CD4-positive, alpha-beta T cell treated with Interleukin-17A for 1 hour (primary cell): ENCODE results near the gene UVRAG.

Source experiments
- DNase-seq: peaks from one replicate; pipeline ENCODE4 v3.0.0-alpha.2; 2020

Gene UVRAG

DNA sequence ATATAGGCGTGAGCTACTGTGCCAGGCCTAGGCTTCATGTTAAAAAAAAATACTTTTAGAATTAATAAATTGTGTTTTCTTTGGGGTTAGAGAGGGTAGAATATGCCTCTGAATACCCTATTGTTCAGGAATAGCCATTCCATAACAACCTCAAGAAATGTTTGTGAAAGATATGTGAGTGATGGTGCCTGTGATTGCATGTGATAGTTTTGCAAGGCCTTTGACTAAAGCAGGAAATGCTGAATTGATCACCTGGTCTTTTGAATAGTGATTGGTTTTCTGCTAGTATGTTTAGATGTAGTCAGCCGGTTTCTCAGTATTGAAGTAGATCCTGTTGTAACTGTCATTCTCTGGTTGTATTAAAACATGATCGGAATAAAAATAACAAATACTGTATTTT, 73.4 kb downstream of the UVRAG start:
- DNase-seq = no peak

DNA sequence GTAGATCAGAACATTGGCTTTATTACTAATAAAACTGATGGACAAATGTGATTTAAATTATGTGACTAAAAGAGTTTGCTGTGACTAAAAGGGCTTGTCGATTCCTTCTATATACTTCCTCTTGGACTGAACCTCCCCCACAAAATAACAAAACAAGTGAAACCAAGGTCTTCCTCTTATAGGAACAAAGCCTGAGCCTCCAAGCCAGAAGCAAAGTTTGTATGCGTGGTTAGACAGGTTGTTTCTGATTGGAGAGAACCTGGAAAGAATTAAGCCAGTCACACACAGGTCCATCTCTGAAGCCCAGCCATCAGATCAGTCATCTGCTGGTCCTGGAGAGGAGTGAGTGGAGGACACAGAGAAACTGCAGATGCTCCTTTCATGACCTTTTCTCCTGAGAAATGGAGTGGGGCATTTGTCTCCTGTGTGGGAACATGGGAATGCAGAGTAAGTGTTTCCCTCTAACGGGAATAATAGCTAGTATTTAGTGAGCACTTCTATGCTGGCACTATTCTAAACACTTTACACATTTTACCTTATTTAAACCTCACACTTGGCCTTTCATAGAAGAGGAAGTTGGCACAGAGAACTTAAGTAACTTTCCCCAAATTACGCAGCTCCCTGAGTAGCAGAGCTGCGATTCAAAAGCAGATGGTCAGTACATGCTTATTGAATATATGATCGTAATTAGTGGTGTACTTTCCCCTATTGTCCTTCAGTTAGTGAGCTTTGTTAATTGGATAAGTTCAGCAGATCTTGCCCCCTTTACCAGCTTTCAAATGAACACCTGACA, 77.1 kb downstream of the UVRAG start:
- DNase-seq = no peak

DNA sequence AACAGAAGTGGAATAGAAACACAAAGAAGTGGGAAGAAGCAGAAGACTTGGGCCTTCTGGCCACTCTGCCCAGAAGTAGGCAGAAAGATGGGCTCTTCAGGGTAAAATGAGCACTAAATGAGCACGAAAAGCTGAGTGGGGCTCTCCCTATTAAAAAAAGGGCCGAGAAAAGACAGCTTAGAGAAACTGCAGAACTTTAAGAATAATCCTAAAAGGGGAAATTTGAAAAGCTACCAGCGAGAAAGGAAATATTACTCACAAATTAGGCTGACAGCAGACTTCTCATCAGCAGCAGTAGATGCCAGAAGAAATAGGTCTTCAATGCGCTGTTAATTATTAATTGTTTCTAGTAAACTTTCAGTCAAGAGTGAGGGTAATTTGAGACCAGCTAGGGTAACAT, 78.2 kb downstream of the UVRAG start:
- DNase-seq = no peak

DNA sequence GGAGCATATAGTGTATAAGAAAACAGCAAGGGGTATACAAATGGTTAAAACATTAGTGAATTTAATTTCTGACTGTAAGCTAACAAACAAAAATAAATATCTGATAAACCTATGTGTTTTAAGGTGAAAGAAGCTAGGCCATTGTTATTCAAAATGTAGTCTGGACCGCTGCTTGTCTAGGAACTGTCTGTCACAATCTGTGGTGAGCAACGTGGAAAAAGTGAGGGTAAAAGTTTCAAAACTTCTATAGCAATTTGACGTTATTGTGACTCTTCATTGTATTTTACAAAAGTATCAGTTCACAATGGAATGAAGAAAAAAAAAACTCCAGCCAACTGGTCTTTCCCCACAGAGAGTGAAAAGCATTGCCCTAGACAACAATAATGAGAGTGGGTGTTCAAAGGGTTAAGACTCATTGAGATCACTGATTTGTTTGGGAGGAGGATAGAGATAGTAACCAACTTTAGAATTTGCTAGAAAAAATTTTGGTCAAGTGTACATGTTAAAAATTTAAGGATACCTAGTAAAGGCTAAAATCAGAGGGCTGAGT, 79.1 kb downstream of the UVRAG start:
- DNase-seq = no peak

DNA sequence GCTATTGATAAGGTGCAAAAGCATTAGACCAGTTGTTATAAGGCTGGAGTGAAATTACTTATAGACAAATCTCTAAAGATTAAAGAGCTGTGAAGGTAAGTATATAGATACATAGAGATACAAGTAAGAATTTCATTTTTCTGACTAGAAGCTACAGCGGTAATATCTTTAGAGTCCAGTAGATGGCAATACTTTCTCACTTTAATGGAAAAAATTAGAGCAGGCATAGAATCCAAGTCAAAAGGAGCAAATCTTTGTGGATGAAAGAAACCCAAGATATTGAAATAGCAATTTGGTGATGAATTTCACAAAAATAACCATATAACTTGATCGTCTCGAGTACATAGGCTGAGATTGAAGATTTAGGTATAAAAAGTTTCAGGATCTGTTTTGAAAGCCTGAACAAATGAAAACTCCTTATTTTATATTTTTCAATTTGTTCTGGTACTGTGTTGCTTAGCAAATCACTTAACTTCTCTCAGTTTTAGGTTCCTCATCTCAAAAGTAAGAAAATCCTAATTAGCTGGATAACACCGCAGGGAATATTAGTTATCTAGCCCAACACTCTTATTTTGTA, 81.9 kb downstream of the UVRAG start:
- peak; percentile 46 for DNase-seq

DNA sequence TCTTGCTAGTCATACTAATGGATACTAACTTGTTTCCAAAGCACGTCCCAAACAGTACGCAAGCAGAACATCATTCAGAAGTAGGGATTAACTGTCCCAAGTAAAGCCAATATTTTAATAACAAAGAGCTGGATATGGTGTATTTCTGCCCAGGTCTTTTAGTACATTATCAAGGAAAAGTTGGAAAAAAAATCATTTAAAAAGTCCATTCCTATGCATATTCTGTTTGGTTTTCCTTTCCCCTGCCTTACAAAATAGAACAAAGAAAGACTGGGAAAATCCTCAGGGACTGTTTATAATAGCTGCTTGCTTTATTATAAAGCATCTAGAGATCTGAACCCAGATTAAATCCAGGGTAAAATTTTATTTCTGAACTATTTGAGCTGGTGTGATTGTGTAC, 83.9 kb downstream of the UVRAG start:
- DNase-seq = no peak

DNA sequence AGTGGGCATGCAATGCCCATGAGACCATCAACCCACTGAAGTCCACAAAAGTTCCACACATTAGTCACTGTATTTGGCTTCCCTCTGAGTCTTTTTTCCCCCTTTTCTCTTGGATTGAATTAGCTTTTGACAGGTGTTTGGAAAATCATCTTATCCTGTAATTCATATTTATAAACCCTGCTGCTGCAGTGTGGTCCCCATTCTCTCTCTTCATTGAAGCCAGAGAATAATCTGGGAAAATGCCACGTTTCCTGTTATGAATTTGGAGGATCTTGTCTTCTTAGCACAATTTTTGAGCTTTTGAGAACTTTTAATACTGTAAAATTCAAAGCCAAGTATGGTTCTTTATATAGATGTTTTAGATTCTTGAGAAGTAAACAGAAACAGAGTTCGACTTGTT, 84.8 kb downstream of the UVRAG start:
- no peak for DNase-seq

DNA sequence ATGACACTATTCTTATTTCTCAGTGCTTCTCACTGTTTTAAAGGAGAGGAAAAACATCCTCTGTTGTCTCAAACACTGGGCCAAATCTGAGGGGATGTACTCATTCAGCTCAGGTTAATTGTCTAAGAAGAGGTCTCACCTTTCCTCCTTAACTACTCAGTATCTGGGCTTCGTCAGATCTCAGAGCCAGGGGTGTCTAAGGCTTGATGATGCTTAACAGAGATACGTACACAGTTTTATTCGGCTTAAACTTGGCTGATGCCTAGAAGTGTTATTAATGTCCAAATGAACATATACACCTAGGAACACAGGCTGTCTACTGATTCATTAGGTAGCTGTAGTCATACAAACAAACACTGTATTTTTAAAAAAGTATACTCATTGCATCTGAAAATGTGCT, 85.8 kb downstream of the UVRAG start:
- DNase-seq = no peak

DNA sequence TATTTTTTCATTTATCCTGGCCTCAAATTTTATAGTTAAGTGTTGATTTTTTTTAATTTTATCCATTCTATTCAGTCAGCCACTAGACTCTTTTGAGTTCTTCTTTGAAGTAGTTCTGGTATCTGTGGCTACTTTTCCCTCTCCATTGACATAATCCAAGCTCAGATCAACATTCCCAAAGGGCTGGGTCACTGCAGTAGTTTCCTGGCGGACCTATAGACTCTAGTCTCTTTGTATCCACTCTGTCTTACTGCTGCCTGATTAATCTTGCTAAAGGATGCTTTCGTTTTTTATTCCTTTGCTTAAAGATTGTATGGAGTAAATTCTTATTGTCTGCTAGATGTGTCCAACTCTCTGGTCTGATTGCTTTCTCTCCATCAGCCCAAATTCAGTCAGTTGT, 87.6 kb downstream of the UVRAG start:
- DNase-seq = no peak

DNA sequence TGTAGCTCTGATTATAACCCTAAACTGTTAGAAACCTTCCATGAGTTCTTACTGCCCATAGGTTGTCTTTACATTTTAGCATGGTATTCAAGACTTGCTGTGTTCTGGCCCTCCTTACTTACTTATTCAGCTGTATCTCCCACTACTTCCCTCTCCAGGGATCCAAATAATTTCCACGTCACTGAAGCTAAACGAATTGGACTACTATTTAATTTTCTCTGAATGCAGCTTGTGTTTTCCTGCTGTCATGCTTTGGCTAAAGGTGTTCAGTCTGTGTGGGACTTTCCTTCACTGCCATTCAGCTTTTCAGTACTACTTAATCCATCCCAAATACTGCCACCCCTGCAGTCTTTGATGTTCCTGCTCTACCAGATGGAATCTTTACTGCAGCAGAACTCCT, 88.3 kb downstream of the UVRAG start:
- DNase-seq = no peak

DNA sequence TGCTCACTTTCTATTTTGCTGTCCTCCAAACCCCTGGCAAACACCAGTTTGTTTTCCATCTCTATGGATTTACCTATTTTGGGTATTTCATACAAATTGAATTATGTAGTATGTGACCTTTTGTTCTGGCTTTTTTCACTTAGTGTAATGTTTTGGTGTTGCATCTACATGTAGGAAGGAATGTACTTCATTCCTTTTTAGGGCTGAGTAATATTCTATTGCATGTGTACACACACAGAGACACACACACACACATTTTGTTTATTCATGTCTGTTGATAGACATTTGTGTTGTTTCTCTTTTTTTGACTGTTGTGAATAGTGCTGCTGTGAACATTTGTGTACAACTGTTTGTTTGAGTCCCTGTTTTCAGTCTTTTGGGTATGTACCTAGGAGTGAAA, 90.4 kb downstream of the UVRAG start:
- no peak for DNase-seq

DNA sequence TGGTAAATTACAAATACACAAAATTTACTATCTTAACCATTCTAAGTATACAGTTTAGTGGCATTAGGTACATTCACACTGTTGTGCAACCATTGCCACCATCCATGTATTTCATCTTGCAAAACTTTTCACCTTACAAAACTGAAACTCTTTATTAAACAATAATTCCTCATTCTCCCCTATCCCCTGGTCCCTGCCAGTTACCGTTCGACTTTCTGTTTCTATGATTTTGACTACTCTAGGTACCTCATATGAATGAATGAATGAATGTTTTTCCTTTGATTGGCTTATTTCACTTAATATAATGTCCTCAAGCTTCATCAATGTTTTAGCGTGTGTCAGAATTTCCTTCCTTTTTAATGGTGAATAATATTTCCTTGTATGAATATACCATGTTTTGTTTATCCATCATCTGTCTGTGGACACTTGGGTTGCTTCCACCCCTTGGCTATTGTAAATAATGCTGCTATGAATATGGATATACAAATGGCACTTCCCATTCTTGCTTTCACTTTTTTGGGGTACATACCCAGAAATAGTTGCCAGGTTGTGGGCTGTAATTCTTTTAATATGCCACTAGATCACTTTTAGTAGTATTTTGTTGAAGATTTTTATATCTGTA, 93.0 kb downstream of the UVRAG start:
- DNase-seq = no peak

DNA sequence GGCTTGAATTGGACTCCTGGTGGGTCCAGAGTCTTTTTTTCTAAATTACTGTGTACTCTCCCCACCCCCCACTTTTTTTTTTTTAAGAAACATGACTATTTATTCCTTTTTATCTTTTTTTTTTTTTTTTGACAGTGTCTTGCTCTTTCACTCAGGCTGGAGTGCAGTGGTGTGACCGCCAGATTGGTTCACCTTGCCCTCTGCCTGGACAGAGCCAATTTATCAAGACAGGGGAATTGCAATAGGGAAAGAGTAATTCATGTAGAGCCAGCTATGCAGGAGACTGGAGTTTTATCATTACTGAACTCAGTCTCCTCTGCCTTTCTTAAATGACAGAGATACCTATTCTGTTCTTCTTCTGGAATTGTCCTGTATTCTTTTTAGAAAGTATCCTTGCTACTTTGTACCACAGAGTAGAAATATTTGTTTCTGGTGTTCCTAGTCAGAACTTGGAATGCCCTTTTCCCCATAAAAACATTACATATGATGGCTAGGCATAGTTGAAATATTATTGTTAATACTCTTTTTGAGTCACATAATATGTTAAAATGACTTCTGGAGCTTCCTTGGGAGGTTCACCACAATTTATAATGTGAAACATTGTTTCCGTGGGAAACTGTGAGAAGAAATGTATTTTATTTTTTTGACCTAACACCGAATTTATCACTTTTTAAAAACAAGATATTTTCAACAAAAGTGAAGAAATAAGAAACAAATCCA, 95.6 kb downstream of the UVRAG start:
- DNase-seq = no peak

DNA sequence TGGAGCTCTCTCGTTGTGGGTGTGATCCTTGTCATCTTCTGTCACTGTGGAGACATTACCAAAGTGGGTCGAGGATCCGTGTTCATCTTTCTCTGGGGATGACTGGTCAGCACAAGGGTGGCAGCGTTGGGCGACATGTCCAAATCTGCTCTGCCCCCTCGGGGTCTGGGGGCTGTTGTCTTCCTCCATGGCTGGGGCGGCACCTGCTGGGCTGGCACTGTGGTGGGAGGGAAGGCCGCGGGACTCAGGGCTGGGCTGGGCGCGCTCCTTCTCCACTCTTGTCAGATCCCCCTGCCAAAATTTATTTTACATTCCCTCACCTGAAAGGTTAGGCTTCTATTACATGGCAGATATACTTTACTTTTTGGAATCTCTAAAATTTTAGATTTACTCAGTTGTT, 96.4 kb downstream of the UVRAG start:
- DNase-seq = no peak

DNA sequence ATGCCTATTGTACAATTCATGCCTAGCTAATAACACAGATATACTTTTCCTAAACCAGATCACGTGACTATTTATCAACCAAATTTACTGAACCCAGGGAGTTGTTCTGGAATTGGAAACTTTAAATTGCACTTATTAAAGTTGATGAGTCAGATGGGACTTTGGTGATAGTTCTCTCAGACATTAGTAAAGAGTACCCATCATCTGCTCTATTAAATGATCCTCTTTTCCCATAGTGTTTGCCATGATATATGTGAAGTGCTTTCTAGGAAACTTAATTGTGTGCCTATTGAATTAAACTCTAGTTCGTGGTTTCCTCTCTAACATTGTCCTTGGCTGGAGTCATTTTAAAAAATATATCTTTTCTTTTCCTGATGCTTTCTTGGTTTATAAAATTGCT, 99.0 kb downstream of the UVRAG start:
- DNase-seq = no peak

DNA sequence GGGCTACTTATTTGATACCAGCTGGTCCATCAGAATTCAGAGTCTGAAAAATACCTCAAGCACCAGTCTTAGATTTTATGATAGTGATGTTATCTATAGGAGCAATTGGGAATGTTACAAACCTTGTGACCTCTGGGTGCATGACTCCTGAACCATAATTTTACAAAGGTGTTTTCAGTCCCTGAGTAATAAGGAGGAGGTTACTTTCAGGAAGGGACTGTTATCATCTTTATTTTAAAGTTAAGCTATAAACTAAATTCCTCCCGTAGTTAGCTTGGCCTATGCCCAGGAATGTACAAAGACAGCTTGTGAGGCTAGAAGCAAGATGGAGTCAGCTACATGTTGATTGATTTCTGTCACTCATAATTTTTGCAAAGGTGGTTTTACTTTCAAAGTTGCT, 101.9 kb downstream of the UVRAG start:
- DNase-seq = no peak

DNA sequence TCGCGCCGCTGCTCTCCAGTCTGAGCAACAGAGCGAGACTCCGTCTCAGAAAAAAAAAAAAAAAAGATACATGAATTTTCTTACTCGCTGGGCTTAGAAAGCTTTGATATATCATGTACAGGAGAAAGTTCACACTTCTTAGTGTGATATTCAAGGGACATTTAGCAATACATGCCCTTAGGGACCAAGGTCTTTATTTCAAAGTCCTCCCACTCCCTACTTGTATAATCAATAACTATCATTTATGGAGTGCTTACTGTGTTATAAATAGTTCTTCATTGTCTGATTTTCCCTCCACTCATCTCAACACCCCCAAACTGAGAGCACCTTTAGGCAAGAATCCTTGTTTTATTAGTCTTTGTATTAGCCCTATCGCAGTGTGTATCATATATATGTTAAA, 103.3 kb downstream of the UVRAG start:
- DNase-seq = no peak

DNA sequence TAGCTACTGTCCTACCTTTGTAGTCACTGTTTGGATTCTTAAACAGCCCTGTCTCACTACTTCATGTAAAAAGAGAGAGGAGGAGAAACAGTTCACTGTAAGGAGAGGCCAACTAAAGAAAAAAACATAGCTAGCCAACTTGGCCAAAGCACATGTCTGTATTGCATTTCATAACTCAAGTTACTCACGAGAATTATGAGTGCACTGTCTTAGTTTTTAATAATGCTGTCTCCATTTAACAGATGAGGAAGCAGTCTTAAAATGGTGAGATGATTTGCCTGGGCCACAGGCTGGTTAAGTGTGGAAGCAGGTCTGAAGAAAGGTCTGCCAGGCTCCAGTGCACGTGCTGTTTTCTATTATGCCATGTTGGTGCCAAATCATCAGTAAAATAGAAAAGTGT, 104.5 kb downstream of the UVRAG start:
- no peak for DNase-seq

DNA sequence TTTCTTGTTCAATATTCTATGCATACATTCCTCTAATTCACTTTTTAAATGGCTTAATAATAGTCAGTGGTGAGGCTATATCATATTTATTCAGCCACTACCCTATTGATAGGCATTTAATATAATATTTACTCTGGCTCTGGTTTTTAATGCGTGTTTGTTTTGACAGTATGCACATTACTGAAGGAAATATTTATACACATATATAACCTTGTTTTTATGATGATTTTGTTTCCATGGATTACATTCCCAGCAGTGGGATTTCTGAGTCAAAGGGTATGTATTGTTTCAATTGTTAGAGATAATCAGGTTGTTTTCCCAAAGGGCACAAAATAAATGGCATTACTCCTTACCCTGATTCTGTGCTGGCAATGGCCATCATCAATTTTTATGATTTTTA, 105.8 kb downstream of the UVRAG start:
- no peak for DNase-seq

DNA sequence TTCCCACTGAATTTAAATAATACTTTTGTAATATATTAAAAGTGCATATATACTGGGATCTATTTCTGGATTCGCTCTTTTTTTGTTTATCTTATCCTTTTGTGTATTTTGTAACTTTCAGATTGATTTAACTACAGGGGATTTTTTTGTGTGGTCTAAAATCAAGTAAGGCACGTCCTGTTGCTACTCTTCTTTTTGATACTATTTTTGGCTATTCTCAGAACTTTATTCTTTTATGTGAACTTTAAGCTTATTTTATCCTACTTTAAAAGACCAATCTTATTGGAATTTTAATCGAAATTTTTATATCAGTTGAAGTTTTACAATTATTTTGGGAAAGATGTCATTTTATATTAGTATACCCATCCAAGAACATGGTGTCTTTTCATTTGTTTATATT, 106.8 kb downstream of the UVRAG start:
- DNase-seq = no peak

DNA sequence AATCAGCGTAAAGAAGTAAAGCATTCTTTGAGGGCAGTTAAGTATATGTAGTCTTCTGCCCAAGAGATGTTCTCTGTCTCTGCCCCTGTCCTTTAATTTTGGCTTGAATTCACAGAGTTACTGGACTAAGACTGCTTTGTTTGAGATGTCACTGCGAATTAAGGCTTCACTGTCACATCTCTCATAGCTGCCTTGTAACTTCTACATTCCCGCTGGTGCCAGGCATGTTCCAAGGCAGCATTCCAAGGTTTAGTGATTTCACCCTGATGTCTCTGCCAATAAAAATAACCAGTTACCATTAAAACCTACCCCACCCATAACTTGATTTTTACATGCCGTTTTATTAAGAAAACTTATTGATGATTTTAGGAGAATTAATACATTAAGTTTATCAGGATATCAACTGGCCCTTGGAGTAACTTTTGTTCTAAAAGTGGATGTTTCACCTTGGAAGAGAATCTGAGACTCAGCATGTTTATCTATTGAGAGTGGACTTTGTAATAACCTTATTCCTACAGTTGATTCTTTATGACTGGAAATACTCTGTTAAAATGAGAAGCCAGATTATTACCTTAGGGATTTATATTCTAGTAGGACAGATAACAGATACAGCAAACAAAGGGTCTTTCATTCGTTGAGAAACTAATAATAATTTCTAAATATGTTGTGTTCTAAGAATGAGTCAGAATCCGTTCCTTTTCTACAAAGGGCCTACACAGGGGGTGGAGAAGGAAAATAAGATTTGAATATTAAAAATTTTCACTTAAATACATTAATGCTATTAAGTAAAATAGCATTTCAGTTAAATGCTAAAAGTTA, 110.2 kb downstream of the UVRAG start:
- no peak for DNase-seq

DNA sequence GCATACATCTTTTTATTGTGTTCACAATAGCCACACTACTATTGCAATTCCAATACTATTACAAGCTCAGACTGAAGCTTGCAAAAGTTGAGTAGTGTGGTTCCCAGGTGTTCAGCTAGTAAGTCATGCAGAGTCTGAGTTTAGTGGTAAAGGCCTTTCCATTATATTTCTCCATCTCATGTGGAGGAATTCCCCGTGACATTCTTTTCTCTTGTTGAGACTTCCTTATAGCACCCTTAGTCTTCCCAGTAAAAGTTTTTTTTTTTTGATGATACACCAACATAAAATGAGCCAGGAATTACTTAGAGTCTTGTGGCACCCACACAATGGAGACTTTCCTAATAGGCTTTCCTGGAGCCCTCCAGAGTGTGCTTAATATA, 110.8 kb downstream of the UVRAG start:
- no peak for DNase-seq

DNA sequence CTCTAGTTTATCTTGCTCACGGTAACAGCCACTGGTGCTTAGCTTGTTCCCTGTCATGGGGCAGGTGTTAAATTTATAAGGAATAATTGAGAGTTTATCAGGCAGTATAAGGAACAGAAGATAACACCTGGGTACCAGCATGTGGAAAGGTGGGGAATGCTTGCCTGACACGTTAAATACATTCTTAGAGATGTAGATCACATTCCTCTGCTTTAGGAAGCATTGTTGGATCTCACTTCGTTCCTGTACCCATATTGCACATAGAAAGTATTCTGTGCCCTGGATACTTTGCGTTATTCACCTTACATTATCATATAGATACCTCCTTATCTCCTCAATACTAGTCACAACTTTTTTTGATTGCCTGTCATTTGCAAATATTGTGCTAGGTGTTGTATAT, 114.7 kb downstream of the UVRAG start:
- DNase-seq = no peak
